Muscle of leg (tissue), 11 donors: ENCODE results near the gene EIF4G3. TPM values are rescaled to one million over a fixed set of nuclear protein-coding genes. Genes with fewer than 3 reads are reported as not detected.
"Not testable (repeated sequence)": the region's sequence is repeated elsewhere in the genome, so short reads cannot be mapped to it uniquely, and the experiment has no call there.

Experiments used
- DNase-seq: peaks from one replicate; pipeline ENCODE4 v3.0.0; 2013
- H3K27ac ChIP-seq: one replicate; pipeline ENCODE4 v1.5.1; 2013; ENCODE audit warnings: mild to moderate bottlenecking, low read length, control low read depth
- H3K27me3 ChIP-seq: one replicate; pipeline ENCODE4 v1.6.1; 2013; ENCODE audit warnings: low read length; ENCODE audit not compliant: control insufficient read depth, insufficient read depth
- H3K36me3 ChIP-seq: one replicate; pipeline ENCODE4 v1.6.1; 2013; ENCODE audit warnings: low read length; ENCODE audit not compliant: control insufficient read depth, insufficient read depth
- H3K4me1 ChIP-seq: one replicate; pipeline ENCODE4 v1.6.1; 2013; ENCODE audit warnings: low read length; ENCODE audit not compliant: control insufficient read depth, insufficient read depth
- H3K4me3 ChIP-seq: one replicate; pipeline ENCODE4 v1.5.1; 2013; ENCODE audit warnings: low read length, control low read depth
- H3K9me3 ChIP-seq: replicated peaks from 2 replicates; pipeline ENCODE4 v1.6.1; 2013; ENCODE audit warnings: low read depth, low read length; ENCODE audit not compliant: control insufficient read depth
- WGBS: methylation state at CpG from one replicate; pipeline ENCODE4 v1.1.5; 2013; ENCODE audit warnings: missing lambda C conversion rate; ENCODE audit not compliant: insufficient coverage; 5-methylcytosine and 5-hydroxymethylcytosine counted together
- polyA plus RNA-seq, 8 donors: library from polyadenylated mRNA; unstranded; fragments of 120-200 nt; gene quantifications; one replicate each; pipeline versions ENCODE4 v1.2.1 to v1.2.3, GENCODE V29; 2013; ENCODE audit warnings: inconsistent platforms in 1 of 8, low replicate concordance in 1 of 8; ENCODE audit not compliant: insufficient read length in 8 of 8, insufficient read depth in 1 of 8
- total RNA-seq: library from RNA; stranded (reverse); fragments of 120-200 nt; gene quantifications from one replicate; pipeline ENCODE4 v1.2.4, GENCODE V29; 2013

The EIF4G3 gene
- total and polyA plus RNA-seq, 9 donors, result 23.4 to 42.0 (median 34.0) TPM

DNA sequence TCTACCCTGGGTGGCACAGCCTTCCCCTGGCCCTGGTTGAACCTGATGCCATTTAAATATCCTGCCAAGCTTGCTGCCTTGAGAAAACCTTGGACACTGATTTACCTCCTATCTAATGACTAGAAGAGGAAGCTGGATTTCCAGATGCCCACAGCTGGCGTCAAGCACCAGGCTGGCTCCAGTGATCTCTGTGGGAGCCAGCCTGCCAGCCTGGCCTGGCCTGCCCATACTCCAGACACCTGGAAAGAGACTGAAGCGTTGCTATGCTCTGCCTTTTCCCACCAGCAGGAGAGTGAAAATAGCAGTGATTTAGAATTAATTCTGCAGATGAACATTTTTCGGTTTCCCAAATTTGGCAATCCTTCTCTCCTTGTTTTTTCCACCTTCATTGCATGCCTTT is 11.5 kb upstream of the EIF4G3 start:
- Histone ChIP-seq H3K4me3 (no peak overlapping the region), H3K4me1 (peaks cover 15% of the 10 kb centered on the region), H3K27me3 (no peaks in the 10 kb centered on the region), H3K9me3 (no peaks in the 10 kb centered on the region), H3K36me3 (no peaks in the 10 kb centered on the region), H3K27ac (no peak overlapping the region)
- DNase-seq, result no peak
- no CpG with 5 or more reads among the region's 3 CpGs for WGBS

DNA sequence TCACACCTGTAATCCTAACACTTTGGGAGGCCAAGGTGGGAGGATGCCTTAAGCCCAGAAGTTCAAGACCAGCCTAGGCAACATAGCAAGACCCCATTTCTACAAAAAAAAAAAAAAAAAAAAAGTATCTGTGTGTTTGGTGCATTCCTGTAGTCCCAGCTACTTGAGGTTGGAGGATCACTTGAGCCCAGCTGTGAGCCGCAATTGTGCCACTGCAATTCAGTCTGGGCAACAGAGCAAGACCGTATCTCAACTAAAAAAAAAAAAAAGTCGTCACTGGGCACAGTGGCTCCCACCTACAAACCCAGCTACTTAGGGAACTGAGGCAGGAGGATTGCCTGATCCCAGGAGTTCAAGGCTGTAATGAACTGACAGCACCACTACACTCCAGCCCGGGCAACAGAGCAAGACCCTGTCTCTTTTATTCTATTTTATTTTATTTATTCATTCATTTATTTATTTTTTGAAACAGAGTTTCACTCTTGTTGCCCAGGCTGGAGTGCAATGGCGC is 8.6 kb upstream of the EIF4G3 start:
- no peak overlapping the region for H3K27ac ChIP-seq
- H3K9me3 ChIP-seq, result no peaks in the 10 kb centered on the region
- H3K27me3 ChIP-seq, result no peaks in the 10 kb centered on the region
- peaks cover 6% of the 10 kb centered on the region for H3K4me1 ChIP-seq
- no peak for DNase-seq
- H3K4me3 ChIP-seq, result no peak overlapping the region
- no CpG with 5 or more reads among the region's 5 CpGs for WGBS
- no peaks in the 10 kb centered on the region for H3K36me3 ChIP-seq

DNA sequence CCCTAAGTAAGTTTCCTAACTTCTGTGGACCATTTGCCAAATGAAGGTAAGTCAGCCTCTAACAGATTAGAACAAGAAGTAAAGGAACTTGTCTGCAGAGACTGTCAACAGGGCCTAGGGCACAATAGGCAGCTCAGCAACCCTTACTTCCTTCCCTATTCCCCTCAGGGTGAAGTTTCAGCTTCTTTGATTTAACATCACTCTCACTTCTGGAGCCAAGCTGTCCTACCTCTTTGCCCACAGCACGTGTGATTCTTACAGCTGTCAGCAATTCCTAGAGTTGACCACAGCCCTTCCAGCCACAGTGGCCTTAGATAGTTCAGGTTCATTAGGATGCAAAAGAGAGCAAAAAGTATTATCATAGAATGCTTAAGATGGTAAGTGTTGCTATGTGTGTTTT is 7.6 kb upstream of the EIF4G3 start:
- Histone ChIP-seq H3K4me1 (peaks cover 6% of the 10 kb centered on the region), H3K27ac (no peak overlapping the region)
- WGBS, result no CpG with 5 or more reads among the region's 1 CpG

DNA sequence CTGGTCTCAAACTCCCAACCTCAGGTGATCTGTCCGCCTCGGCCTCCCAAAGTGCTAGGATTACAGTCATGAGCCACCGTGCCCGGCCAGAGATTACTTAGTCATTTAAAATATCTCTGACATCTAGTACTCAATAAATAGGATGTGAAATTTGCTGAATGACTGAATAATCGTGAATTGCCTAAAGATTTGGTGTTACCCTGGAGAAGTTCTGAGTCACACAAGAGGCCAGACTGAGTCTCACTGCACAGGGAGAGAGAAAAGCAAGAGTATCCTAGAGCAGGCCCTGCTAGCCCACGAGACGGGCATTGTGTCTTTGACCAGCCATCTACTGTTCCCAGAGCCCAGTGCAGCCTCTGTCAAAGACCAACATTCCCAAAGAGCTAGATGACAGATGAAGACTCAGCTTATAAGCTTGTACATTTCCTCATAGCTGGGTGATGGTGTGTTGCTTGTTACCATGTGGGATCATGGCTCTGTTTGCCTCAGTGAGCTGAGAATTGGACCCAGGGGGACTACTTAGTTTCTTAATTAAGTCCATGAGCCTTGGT is 5.6 kb upstream of the EIF4G3 start:
- no peaks in the 10 kb centered on the region for H3K4me1 ChIP-seq
- no peaks in the 10 kb centered on the region for H3K9me3 ChIP-seq
- H3K36me3 ChIP-seq, result no peaks in the 10 kb centered on the region
- 100% methylated on average over 1 of the region's 7 CpGs for WGBS
- H3K4me3 ChIP-seq, result no peak overlapping the region
- no peak overlapping the region for H3K27ac ChIP-seq
- no peak for DNase-seq
- H3K27me3 ChIP-seq, result no peaks in the 10 kb centered on the region

More for the DNA sequence above, 7.6 kb upstream of the EIF4G3 start:
- Histone ChIP-seq H3K27me3 (no peaks in the 10 kb centered on the region), H3K36me3 (no peaks in the 10 kb centered on the region), H3K9me3 (no peaks in the 10 kb centered on the region), H3K4me3 (no peak overlapping the region)
- DNase-seq, result peak; percentile 46

DNA sequence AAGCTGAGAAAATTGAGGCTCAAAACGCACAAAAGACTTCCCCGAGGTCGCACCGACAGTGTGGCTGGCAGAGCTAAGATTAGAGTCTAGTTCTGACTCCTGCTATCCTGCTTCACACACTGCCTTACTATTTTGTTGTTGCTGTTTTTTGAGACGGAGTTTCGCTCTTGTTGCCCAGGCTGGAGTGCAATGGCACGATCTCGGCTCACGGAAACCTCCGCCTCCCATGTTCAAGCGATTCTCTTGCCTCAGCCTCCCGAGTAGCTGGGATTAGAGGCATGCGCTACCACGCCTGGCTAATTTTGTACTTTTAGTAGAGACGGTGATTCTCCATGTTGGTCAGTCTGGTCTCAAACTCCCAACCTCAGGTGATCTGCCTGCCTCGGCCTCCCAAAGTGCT is 1.6 kb upstream of the EIF4G3 start:
- not testable (repeated sequence) for H3K9me3 ChIP-seq, H3K4me3 ChIP-seq, H3K27me3 ChIP-seq, H3K4me1 ChIP-seq, H3K27ac ChIP-seq, DNase-seq, H3K36me3 ChIP-seq
- WGBS, result 89% methylated on average over 9 of the region's 16 CpGs

DNA sequence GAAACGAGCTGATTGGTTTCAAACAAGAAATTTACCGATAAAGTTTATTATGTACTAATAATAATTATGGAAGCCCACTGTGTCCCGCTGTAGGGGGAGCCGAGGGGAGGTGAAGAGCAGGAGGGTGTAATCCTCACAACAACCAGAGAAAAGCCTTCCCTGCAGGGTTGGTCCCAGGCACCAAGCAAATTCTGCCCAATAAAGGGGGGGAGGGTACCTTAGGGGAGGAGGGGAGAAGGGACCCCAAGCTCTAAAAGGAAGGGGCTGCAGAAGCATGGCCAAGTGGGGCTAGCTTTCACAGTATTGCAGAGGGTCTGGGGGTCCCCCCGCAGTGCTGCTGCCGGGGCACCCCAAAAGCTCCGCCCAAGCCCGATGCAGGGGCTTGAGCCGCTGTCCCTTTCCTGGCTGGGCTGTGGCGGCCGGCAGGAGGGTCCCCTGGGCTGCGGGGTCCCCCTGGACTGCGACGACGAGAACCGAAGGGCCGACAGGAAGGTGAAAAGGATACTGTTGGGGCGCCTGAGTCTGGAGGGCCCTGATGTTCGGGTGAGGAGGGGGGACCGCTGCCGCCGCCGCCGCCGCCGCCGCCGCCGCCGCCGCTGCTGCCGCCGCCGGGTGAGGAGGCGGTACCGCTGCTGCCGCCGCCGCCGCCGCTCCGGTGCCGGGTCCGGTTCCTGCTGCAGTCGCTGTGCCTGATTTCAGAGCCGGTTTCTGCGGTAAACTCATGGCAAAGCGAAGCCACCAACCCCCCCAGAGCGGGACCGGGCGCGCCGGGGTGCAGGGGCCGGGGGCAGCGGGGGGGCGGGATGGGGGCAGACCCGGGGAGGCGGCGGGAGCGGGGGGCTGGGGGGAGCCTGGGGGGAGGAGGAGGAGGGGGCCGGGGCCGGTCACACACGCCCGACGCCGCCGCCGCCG is 771 bp downstream of the EIF4G3 start:
- Histone ChIP-seq H3K4me1 (peaks cover 3% of the 10 kb centered on the region), H3K27ac (peak overlapping the region; percentile 93), H3K9me3 (no peaks in the 10 kb centered on the region), H3K27me3 (no peaks in the 10 kb centered on the region), H3K4me3 (peak overlapping the region; percentile 85), H3K36me3 (no peaks in the 10 kb centered on the region)
- under 1% methylated on average over 29 of the region's 69 CpGs for WGBS
- peak; percentile 59 for DNase-seq

DNA sequence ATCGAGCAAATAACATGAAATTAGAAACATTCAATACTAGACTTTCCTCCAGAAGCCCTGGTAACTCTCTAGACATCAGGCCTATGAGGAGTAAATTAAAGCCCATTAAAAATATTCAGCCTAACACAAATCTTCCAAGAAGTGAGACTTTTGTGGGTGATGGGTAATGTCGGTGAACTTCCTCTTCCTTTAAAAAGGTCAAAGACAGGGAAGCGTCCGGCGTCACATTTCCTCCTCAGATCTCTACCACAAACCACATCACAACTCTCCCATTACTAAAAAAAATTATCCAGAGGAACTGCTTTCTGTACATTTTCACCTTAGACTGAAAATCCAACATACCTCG is 1.4 kb downstream of the EIF4G3 start:
- H3K4me1 ChIP-seq, result peaks cover 3% of the 10 kb centered on the region
- H3K36me3 ChIP-seq, result no peaks in the 10 kb centered on the region
- peak overlapping the region; percentile 85 for H3K4me3 ChIP-seq
- no peaks in the 10 kb centered on the region for H3K27me3 ChIP-seq
- H3K9me3 ChIP-seq, result no peaks in the 10 kb centered on the region
- WGBS, result 0% methylated on average over 3 of the region's 6 CpGs
- peak; percentile 81 for DNase-seq
- peak overlapping the region; percentile 93 for H3K27ac ChIP-seq

DNA sequence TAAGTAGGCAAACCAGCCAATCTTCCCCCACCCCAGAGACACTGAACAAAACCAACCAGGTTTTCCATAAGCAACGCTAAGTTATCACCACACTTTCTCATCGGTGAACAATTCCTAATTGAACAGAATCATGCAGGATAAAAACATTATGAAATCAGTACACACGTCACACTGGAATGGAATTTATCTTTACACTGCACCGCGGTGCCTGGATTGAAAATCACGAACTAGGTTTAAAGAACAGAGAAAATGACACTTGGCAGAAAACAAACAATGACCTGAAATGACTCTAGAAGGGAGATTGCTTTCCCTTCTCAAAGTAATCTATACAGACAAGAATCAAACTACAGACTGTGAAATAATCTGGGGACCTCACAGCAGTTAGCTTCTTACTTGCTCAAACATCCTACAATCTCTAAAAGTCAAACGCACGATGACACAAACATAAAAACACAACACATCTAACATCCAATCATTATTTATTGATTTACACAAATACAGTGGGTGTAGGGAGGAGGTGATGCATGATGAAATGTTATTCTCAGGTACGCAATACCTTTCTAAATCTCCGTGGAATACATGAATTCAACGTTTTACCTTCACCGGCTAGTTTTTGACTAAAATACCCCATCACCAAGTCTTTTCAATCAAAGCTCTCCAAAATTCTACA is 1.9 kb downstream of the EIF4G3 start:
- Histone ChIP-seq H3K4me1 (peaks cover 3% of the 10 kb centered on the region), H3K4me3 (peak overlapping the region; percentile 85), H3K36me3 (no peaks in the 10 kb centered on the region), H3K27ac (peak overlapping the region; percentile 31), H3K9me3 (no peaks in the 10 kb centered on the region), H3K27me3 (no peaks in the 10 kb centered on the region)
- DNase-seq, result peak; percentile 47
- 13% methylated on average over 3 of the region's 12 CpGs for WGBS

DNA sequence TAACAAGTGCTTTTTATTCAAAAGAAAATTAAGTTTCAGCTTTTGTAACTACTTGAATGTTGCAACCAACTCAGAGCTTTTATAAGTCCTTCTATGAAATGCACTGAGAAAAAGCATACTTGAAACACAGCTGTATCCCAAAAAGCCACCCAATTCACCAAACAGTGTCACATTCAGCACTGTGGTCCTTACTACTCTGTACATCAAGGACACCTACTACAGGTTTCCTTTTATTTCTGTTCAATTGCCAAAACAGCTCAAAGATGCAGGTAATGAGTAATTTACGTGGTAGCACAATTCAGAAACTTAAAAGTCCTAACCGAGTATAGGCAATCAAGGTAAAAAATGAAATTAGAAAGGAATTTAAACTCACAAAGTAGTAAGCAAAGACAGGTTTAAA is 2.5 kb downstream of the EIF4G3 start:
- Histone ChIP-seq H3K9me3 (no peaks in the 10 kb centered on the region), H3K4me3 (no peak overlapping the region), H3K4me1 (peaks cover 3% of the 10 kb centered on the region), H3K27ac (no peak overlapping the region), H3K27me3 (no peaks in the 10 kb centered on the region), H3K36me3 (peaks cover 3% of the 10 kb centered on the region)
- DNase-seq, result no peak
- no CpG with 5 or more reads among the region's 2 CpGs for WGBS

DNA sequence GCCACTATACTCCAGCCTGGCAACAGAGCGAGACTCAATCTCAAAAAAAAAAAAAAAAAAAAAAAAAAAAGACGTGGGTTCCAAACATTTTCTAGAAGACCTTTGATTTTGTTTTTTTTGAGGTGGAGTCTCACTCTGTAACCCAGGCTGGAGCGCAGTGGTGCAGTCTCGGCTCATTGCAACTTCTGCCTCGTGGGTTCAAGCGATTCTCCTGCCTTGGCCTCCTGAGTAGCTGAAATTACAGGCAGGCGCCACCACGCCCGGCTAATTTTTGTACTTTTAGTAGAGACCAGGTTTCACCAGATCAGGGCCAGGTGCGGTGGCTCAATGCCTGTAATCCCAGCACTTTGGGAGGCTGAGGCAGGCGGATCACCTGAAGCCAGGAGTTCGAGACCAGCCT is 3.6 kb downstream of the EIF4G3 start:
- not testable (repeated sequence) for H3K9me3 ChIP-seq, H3K27me3 ChIP-seq, H3K4me1 ChIP-seq, H3K4me3 ChIP-seq, H3K27ac ChIP-seq, H3K36me3 ChIP-seq, DNase-seq
- 87% methylated on average over 10 of the region's 12 CpGs for WGBS
